Breast epithelium (tissue), 3 donors: Measurements from ENCODE around the gene TMCO6.

Experiments used
- CTCF ChIP-seq, 3 donors: fragments of 450-650 bp; IDR thresholded peaks; one replicate each; pipeline ENCODE4 v1.5.1; 2016 to 2017; ENCODE audit warnings: antibody characterized with exemption in 3 of 3, mild to moderate bottlenecking in 3 of 3, moderate library complexity in 3 of 3
- POLR2A ChIP-seq: fragments of 450-650 bp; IDR thresholded peaks from one replicate; pipeline ENCODE4 v1.6.1; 2016; ENCODE audit warnings: antibody characterized with exemption, mild to moderate bottlenecking, moderate library complexity

GRCh38 chr5:140600096-140600495 lies 39.2 kb upstream of the TMCO6 start:
- TF ChIP-seq CTCF (IDR thresholded peaks at IDR 0.05) (no peak), POLR2A (no peak)
